ENCODE measurements around the gene ACD. TPM values are rescaled to one million over a fixed set of nuclear protein-coding genes. Genes with fewer than 3 reads are reported as not detected.

ACD gene
- total RNA-seq, 1 experiment from 2014 or later: 34.1 TPM

DNA sequence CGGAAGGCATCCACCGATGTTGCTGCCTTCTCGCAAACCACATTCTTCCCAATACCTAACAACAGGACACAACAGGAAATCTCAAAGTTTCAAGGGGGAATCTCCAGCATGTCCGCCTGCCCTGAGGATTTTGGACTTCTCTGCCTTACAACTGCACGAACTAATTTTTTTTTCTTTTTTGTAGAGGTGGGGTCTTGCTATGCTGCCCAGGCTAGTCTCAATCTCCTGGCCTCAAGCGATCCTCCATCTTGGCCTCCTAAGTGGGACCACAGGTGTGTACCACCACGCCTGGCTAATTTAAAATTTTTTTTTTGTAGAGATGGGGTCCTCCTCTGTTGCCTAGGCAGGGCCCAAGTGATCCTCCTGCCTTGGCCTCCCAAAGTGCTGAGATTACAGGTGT, 15.9 kb upstream of the ACD start:
- Histone ChIP-seq H3K18ac (ENCODE audit: insufficient read length, low read depth, low read length) (no peak overlapping the region), H3K14ac (ENCODE audit: insufficient read depth, low read length) (no peak overlapping the region), H4K8ac (replicated peaks; ENCODE audit: insufficient read length, low read depth, low read length) (no peak overlapping the region), H4K91ac (ENCODE audit: insufficient read length, low read depth, low read length) (no peak overlapping the region), H2BK120ac (ENCODE audit: low read depth, low read length, poor library complexity, severe bottlenecking) (no peak overlapping the region), H3K4me1 (ENCODE audit: insufficient read depth, low read length) (no peaks in the 10 kb centered on the region), H3K27me3 (ENCODE audit: insufficient read depth, low read length) (no peaks in the 10 kb centered on the region), H4K5ac (ENCODE audit: insufficient read length, low read depth, low read length) (no peak overlapping the region), H2BK5ac (ENCODE audit: insufficient read length, low read length) (no peak overlapping the region), H2BK15ac (ENCODE audit: low read depth, low read length) (no peak overlapping the region), H3T11ph (ENCODE audit: low read length) (no peak overlapping the region), H2AK5ac (ENCODE audit: insufficient read length, low read length) (no peak overlapping the region), H3K56ac (ENCODE audit: insufficient read length, low read depth, low read length) (no peak overlapping the region), H2AFZ (ENCODE audit: low read length) (no peak overlapping the region), H3K9me3 (ENCODE audit: control insufficient read depth, low read depth, low read length) (no peaks in the 10 kb centered on the region), H3K23ac (ENCODE audit: insufficient read length, low read depth, low read length) (no peak overlapping the region), H3K27ac (ENCODE audit: insufficient read length, low read depth, low read length) (no peak overlapping the region), H3K79me1 (ENCODE audit: insufficient read depth, low read depth, low read length, poor library complexity, severe bottlenecking) (no peaks in the 10 kb centered on the region), H3K4ac (ENCODE audit: low read depth, low read length) (no peak overlapping the region), H4K20me1 (ENCODE audit: control insufficient read depth, insufficient read depth, insufficient read length) (peaks cover 3% of the 10 kb centered on the region), H3K9ac (ENCODE audit: extremely low read depth, insufficient read length, low read length) (no peak overlapping the region), H3K23me2 (ENCODE audit: insufficient read length, low read depth, low read length, poor library complexity, severe bottlenecking) (no peaks in the 10 kb centered on the region), H2BK12ac (ENCODE audit: insufficient read length, low read depth, low read length) (no peak overlapping the region), H3K4me2 (ENCODE audit: insufficient read depth, insufficient read length, low read length) (no peak overlapping the region), H3K79me2 (ENCODE audit: insufficient read depth, low read length) (no peaks in the 10 kb centered on the region), H2BK20ac (ENCODE audit: low read depth, low read length, poor library complexity, severe bottlenecking) (no peak overlapping the region)
- Mint-ChIP-seq H3K27ac (peak overlapping the region in 2 of 3 experiments; percentile 40 to 77; a peak in 1 of 7 replicates), H3K4me1 (0 out of 4 replicates have a peak, but pooled peaks cover 0 to 2% of the 10 kb centered on the region in 2 experiments), H3K9me3 (no peaks in the 10 kb centered on the region), H3K27me3 (ENCODE audit: low read depth) (no peaks in the 10 kb centered on the region), H3K36me3 (ENCODE audit: insufficient read depth in 1 of 3, low read depth in 3 of 3) (peaks cover 0 to 11% (median 4%) of the 10 kb centered on the region in 3 experiments; a peak in 4 of 7 replicates), H3K4me3 (no peak overlapping the region)
- no peak for DNase-seq
- TF ChIP-seq, protein P1, sequence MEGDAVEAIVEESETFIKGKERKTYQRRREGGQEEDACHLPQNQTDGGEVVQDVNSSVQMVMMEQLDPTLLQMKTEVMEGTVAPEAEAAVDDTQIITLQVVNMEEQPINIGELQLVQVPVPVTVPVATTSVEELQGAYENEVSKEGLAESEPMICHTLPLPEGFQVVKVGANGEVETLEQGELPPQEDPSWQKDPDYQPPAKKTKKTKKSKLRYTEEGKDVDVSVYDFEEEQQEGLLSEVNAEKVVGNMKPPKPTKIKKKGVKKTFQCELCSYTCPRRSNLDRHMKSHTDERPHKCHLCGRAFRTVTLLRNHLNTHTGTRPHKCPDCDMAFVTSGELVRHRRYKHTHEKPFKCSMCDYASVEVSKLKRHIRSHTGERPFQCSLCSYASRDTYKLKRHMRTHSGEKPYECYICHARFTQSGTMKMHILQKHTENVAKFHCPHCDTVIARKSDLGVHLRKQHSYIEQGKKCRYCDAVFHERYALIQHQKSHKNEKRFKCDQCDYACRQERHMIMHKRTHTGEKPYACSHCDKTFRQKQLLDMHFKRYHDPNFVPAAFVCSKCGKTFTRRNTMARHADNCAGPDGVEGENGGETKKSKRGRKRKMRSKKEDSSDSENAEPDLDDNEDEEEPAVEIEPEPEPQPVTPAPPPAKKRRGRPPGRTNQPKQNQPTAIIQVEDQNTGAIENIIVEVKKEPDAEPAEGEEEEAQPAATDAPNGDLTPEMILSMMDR (conservative IDR thresholded peaks at IDR 0.05): no peak
- no CpG with 5 or more reads among the region's 7 CpGs for WGBS (ENCODE audit: extremely low coverage, insufficient read length, low lambda C conversion rate)

Measured in H9 (cell line).